Neural progenitor cell (in vitro differentiated cells): Measurements from ENCODE around the gene OR4M1. TPM values are rescaled to one million over a fixed set of nuclear protein-coding genes. Genes with fewer than 3 reads are reported as not detected.
"Not testable (repeated sequence)": the region's sequence is repeated elsewhere in the genome, so short reads cannot be mapped to it uniquely, and the experiment has no call there.

Source experiments
- DNase-seq: peaks from one replicate; pipeline ENCODE4 v3.0.0-alpha.2; 2016; ENCODE audit warnings: low spot score
- H2AFZ ChIP-seq: fragments of 200-600 bp; sonication (generic); replicated peaks from 2 replicates; pipeline ENCODE4 v1.6.1; 2016; ENCODE audit warnings: antibody characterized with exemption
- H3F3A ChIP-seq: fragments of 200-600 bp; sonication (generic); 2 replicates; pipeline ENCODE4 v1.6.1; 2016; ENCODE audit warnings: antibody characterized with exemption, low read depth
- H3K27ac ChIP-seq: fragments of 200-600 bp; sonication (generic); 2 replicates; pipeline ENCODE4 v1.5.1; 2016; ENCODE audit warnings: mild to moderate bottlenecking
- H3K27me3 ChIP-seq: fragments of 200-600 bp; sonication (generic); 2 replicates; pipeline ENCODE4 v1.6.1; 2016; ENCODE audit warnings: mild to moderate bottlenecking, moderate library complexity
- H3K36me3 ChIP-seq: fragments of 200-600 bp; sonication (generic); 2 replicates; pipeline ENCODE4 v1.5.1; 2016
- H3K4me1 ChIP-seq: fragments of 200-600 bp; sonication (generic); 2 replicates; pipeline ENCODE4 v1.6.1; 2016; ENCODE audit warnings: mixed run types
- H3K4me2 ChIP-seq: fragments of 200-600 bp; sonication (generic); 2 replicates; pipeline ENCODE4 v1.6.1; 2016
- H3K4me3 ChIP-seq: fragments of 200-600 bp; sonication (generic); 2 replicates; pipeline ENCODE4 v1.5.1; 2016
- H3K79me2 ChIP-seq: fragments of 200-600 bp; sonication (generic); 2 replicates; pipeline ENCODE4 v1.6.1; 2016; ENCODE audit warnings: low read depth
- H3K9ac ChIP-seq: fragments of 200-600 bp; sonication (generic); 2 replicates; pipeline ENCODE4 v1.6.1; 2016
- H3K9me3 ChIP-seq: fragments of 200-600 bp; sonication (generic); 2 replicates; pipeline ENCODE4 v1.5.1; 2016; ENCODE audit warnings: low read depth
- H4K20me1 ChIP-seq: fragments of 200-600 bp; sonication (generic); 2 replicates; pipeline ENCODE4 v1.6.1; 2016; ENCODE audit warnings: low read depth
- H3K27ac Mint-ChIP-seq: 3 replicates; pipeline ENCODE4 v1.8.0; 2021; ENCODE audit warnings: mixed read lengths
- H3K27me3 Mint-ChIP-seq: 2 replicates; pipeline ENCODE4 v1.8.0; 2022; ENCODE audit warnings: low read depth, mild to moderate bottlenecking, inconsistent platforms, moderate library complexity, mixed read lengths; ENCODE audit not compliant: insufficient read depth
- H3K36me3 Mint-ChIP-seq: 3 replicates; pipeline ENCODE4 v1.8.0; 2021; ENCODE audit warnings: mixed read lengths
- H3K4me1 Mint-ChIP-seq: 3 replicates; pipeline ENCODE4 v1.8.0; 2021; ENCODE audit warnings: mixed read lengths
- H3K4me3 Mint-ChIP-seq: 3 replicates; pipeline ENCODE4 v1.8.0; 2021; ENCODE audit warnings: mild to moderate bottlenecking, moderate library complexity, mixed read lengths
- H3K9me3 Mint-ChIP-seq: 3 replicates; pipeline ENCODE4 v1.8.0; 2020; ENCODE audit warnings: mixed read lengths
- CTCF ChIP-seq: fragments of 200-600 bp; sonication (generic); IDR thresholded peaks from 2 replicates; pipeline ENCODE4 v1.5.1; 2017; ENCODE audit warnings: antibody characterized with exemption, mild to moderate bottlenecking
- EZH2 ChIP-seq: fragments of 200-600 bp; sonication (generic); IDR thresholded peaks from 2 replicates; pipeline ENCODE4 v1.6.1; 2017; ENCODE audit warnings: antibody characterized with exemption, mild to moderate bottlenecking, moderate library complexity
- EZH2phosphoT487 ChIP-seq: fragments of 200-600 bp; sonication (generic); IDR thresholded peaks from 2 replicates; pipeline ENCODE4 v1.6.1; 2017; ENCODE audit warnings: antibody characterized with exemption
- total RNA-seq: library from RNA; depleted of rRNA; stranded (reverse); fragments of >200 nt; gene quantifications from 2 replicates; pipeline ENCODE4 v1.2.3, GENCODE V29; 2015; ENCODE audit warnings: low replicate concordance

OR4M1 gene
- total RNA-seq, 1 donor from 2014 or later = not detected

GRCh38 chr14:19823178-19823577 is 49.9 kb downstream of the OR4M1 start:
- H3F3A ChIP-seq = no peaks in the 10 kb centered on the region
- Mint-ChIP-seq H3K36me3 (no peaks in the 10 kb centered on the region), H3K27me3 (no peaks in the 10 kb centered on the region), H3K27ac (no peak overlapping the region), H3K4me1 (no peaks in the 10 kb centered on the region), H3K9me3 (peaks cover 29% of the 10 kb centered on the region), H3K4me3 (no peak overlapping the region)
- no peak overlapping the region for H3K9ac ChIP-seq
- H3K27ac ChIP-seq = no peak overlapping the region
- peaks cover 85% of the 10 kb centered on the region for H3K9me3 ChIP-seq
- H2AFZ ChIP-seq = no peak overlapping the region
- TF ChIP-seq EZH2phosphoT487 = no peak
- no peak for TF ChIP-seq EZH2
- no peak for TF ChIP-seq CTCF
- no peak overlapping the region for H3K4me2 ChIP-seq
- no peak for DNase-seq
- H4K20me1 ChIP-seq = no peaks in the 10 kb centered on the region
- no peaks in the 10 kb centered on the region for H3K79me2 ChIP-seq
- no peaks in the 10 kb centered on the region for H3K36me3 ChIP-seq
- H3K27me3 ChIP-seq = no peaks in the 10 kb centered on the region
- H3K4me3 ChIP-seq = no peak overlapping the region
- H3K4me1 ChIP-seq = no peaks in the 10 kb centered on the region

- Histone ChIP-seq H3K79me2 (no peaks in the 10 kb centered on the region), H3K4me2 (no peak overlapping the region), H2AFZ (no peak overlapping the region), H3K27me3 (no peaks in the 10 kb centered on the region), H3K9ac (no peak overlapping the region), H3F3A (no peaks in the 10 kb centered on the region), H3K27ac (no peak overlapping the region), H4K20me1 (no peaks in the 10 kb centered on the region), H3K36me3 (no peaks in the 10 kb centered on the region), H3K9me3 (peaks cover 85% of the 10 kb centered on the region), H3K4me3 (no peak overlapping the region), H3K4me1 (no peaks in the 10 kb centered on the region)
- no peaks in the 10 kb centered on the region for H3K4me1 Mint-ChIP-seq
- TF ChIP-seq CTCF (no peak), EZH2phosphoT487 (no peak), EZH2 (no peak)
- no peaks in the 10 kb centered on the region for H3K36me3 Mint-ChIP-seq
- peaks cover 23% of the 10 kb centered on the region for H3K9me3 Mint-ChIP-seq
- no peak for DNase-seq
- H3K4me3 Mint-ChIP-seq = no peak overlapping the region
- no peak overlapping the region for H3K27ac Mint-ChIP-seq
- no peaks in the 10 kb centered on the region for H3K27me3 Mint-ChIP-seq
These were observed 50.5 kb downstream of the OR4M1 start for GRCh38 chr14:19823765-19824164.

GRCh38 chr14:19827626-19828244 is 54.4 kb downstream of the OR4M1 start:
- not testable (repeated sequence) for H3K9ac ChIP-seq, H3K4me3 Mint-ChIP-seq, H4K20me1 ChIP-seq, H3K79me2 ChIP-seq, H3K4me3 ChIP-seq, H3K36me3 ChIP-seq, H3F3A ChIP-seq, H3K4me1 ChIP-seq, H3K4me2 ChIP-seq, H3K27ac Mint-ChIP-seq, H3K27me3 Mint-ChIP-seq, DNase-seq, H3K27ac ChIP-seq, H3K27me3 ChIP-seq, H3K4me1 Mint-ChIP-seq, H2AFZ ChIP-seq, H3K36me3 Mint-ChIP-seq
- peaks cover 87% of the 10 kb centered on the region for H3K9me3 ChIP-seq
- peaks cover 27% of the 10 kb centered on the region for H3K9me3 Mint-ChIP-seq

- no peaks in the 10 kb centered on the region for H3K36me3 Mint-ChIP-seq
These were observed 55.0 kb downstream of the OR4M1 start for GRCh38 chr14:19828314-19828713.

More at GRCh38 chr14:19828314-19828713, 55.0 kb downstream of the OR4M1 start:
- Histone ChIP-seq H3F3A (no peaks in the 10 kb centered on the region), H3K9me3 (peaks cover 87% of the 10 kb centered on the region), H3K79me2 (no peaks in the 10 kb centered on the region), H3K27ac (no peak overlapping the region), H3K9ac (no peak overlapping the region), H3K4me1 (no peaks in the 10 kb centered on the region), H3K4me2 (no peak overlapping the region), H3K27me3 (no peaks in the 10 kb centered on the region), H3K4me3 (no peak overlapping the region), H3K36me3 (no peaks in the 10 kb centered on the region), H2AFZ (no peak overlapping the region), H4K20me1 (no peaks in the 10 kb centered on the region)
- Mint-ChIP-seq H3K4me1 (no peaks in the 10 kb centered on the region), H3K27me3 (no peaks in the 10 kb centered on the region), H3K27ac (no peak overlapping the region), H3K9me3 (peaks cover 32% of the 10 kb centered on the region), H3K4me3 (no peak overlapping the region)
- TF ChIP-seq CTCF (no peak), EZH2 (no peak), EZH2phosphoT487 (no peak)
- DNase-seq = no peak
